Measurements from ENCODE around the gene OPCML.

The OPCML gene

GRCh38 chr11:132463295-132464002 lies 1068.9 kb downstream of the OPCML start:
- Histone ChIP-seq H3K27ac (replicated peaks) (no peak overlapping the region), H3K27me3 (ENCODE audit: insufficient read depth, poor library complexity, severe bottlenecking) (no peaks in the 10 kb centered on the region), H3K4me3 (replicated peaks; ENCODE audit: insufficient read depth, low read length) (no peak overlapping the region)
- no peak for TF ChIP-seq SPI1 (IDR thresholded peaks at IDR 0.05; ENCODE audit: borderline replicate concordance, low read depth)
- no peak for TF ChIP-seq POLR2AphosphoS5 (IDR thresholded peaks at IDR 0.05; ENCODE audit: low read depth)
- no peak for TF ChIP-seq GABPA (IDR thresholded peaks at IDR 0.05; ENCODE audit: low read depth)
- no peak for TF ChIP-seq CTCF (IDR thresholded peaks at IDR 0.05; ENCODE audit: insufficient read depth, low read length)
- TF ChIP-seq REST (IDR thresholded peaks at IDR 0.05; ENCODE audit: insufficient replicate concordance, low read depth), result no peak
- no peak for DNase-seq (ENCODE audit: low read depth in 1 of 2, low spot score in 1 of 2)

GRCh38 chr11:132459736-132460135 lies 1072.6 kb downstream of the OPCML start:
- no peaks in the 10 kb centered on the region for H3K27me3 ChIP-seq (ENCODE audit: insufficient read depth, poor library complexity, severe bottlenecking)
- no peak for DNase-seq (ENCODE audit: low read depth in 1 of 2, low spot score in 1 of 2)
- H3K4me3 ChIP-seq (replicated peaks; ENCODE audit: insufficient read depth, low read length), result no peak overlapping the region
- no peak overlapping the region for H3K27ac ChIP-seq (replicated peaks)
- no peak for TF ChIP-seq REST (IDR thresholded peaks at IDR 0.05; ENCODE audit: insufficient replicate concordance, low read depth)
- TF ChIP-seq POLR2AphosphoS5 (IDR thresholded peaks at IDR 0.05; ENCODE audit: low read depth), result no peak
- no peak for TF ChIP-seq CTCF (IDR thresholded peaks at IDR 0.05; ENCODE audit: insufficient read depth, low read length)
- TF ChIP-seq GABPA (IDR thresholded peaks at IDR 0.05; ENCODE audit: low read depth), result no peak
- no peak for TF ChIP-seq SPI1 (IDR thresholded peaks at IDR 0.05; ENCODE audit: borderline replicate concordance, low read depth)

GRCh38 chr11:132457445-132457844 lies 1074.9 kb downstream of the OPCML start:
- no peak overlapping the region for H3K4me3 ChIP-seq (replicated peaks; ENCODE audit: insufficient read depth, low read length)
- H3K27ac ChIP-seq (replicated peaks), result no peak overlapping the region
- DNase-seq (ENCODE audit: low read depth in 1 of 2, low spot score in 1 of 2), result no peak
- TF ChIP-seq POLR2AphosphoS5 (IDR thresholded peaks at IDR 0.05; ENCODE audit: low read depth) (no peak), CTCF (IDR thresholded peaks at IDR 0.05; ENCODE audit: insufficient read depth, low read length) (no peak), SPI1 (IDR thresholded peaks at IDR 0.05; ENCODE audit: borderline replicate concordance, low read depth) (no peak), REST (IDR thresholded peaks at IDR 0.05; ENCODE audit: insufficient replicate concordance, low read depth) (no peak), GABPA (IDR thresholded peaks at IDR 0.05; ENCODE audit: low read depth) (no peak)
- H3K27me3 ChIP-seq (ENCODE audit: insufficient read depth, poor library complexity, severe bottlenecking), result no peaks in the 10 kb centered on the region

Data from HL-60 (cell line).